ENCODE measurements around the gene MED23. TPM values are rescaled to one million over a fixed set of nuclear protein-coding genes. Genes with fewer than 3 reads are reported as not detected.

Gene MED23
- total RNA-seq, 4 donors from 2014 or later = 24.1 to 32.3 (median 32.1) TPM

DNA sequence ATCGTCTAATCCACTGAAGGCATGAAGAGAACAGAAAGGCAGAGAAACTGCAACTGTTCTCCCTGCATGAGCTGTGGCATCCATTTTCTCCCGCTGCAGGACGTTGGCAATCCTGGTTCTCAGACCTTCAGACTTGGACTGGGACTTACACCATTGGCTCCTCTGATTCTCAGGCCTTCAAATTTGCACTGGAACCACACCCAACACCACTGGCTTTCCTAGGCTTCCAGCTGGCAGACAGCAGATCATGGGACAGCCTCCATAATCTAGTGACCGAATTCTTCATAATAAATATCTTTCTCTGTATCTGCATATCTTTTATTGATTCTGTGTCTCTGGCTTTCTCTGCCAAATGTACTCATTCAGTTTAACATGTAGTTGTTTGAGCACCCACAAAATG, 69.1 kb downstream of the MED23 start:
- TF ChIP-seq, protein P1, sequence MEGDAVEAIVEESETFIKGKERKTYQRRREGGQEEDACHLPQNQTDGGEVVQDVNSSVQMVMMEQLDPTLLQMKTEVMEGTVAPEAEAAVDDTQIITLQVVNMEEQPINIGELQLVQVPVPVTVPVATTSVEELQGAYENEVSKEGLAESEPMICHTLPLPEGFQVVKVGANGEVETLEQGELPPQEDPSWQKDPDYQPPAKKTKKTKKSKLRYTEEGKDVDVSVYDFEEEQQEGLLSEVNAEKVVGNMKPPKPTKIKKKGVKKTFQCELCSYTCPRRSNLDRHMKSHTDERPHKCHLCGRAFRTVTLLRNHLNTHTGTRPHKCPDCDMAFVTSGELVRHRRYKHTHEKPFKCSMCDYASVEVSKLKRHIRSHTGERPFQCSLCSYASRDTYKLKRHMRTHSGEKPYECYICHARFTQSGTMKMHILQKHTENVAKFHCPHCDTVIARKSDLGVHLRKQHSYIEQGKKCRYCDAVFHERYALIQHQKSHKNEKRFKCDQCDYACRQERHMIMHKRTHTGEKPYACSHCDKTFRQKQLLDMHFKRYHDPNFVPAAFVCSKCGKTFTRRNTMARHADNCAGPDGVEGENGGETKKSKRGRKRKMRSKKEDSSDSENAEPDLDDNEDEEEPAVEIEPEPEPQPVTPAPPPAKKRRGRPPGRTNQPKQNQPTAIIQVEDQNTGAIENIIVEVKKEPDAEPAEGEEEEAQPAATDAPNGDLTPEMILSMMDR (IDR thresholded peaks at IDR 0.05; ENCODE audit: low read depth) = no peak

GRCh38 chr6:131555992-131556391, 72.0 kb downstream of the MED23 start:
- TF ChIP-seq, protein P1 (IDR thresholded peaks at IDR 0.05; ENCODE audit: low read depth) = no peak

- TF ChIP-seq, protein P1 (IDR thresholded peaks at IDR 0.05; ENCODE audit: low read depth) = no peak
Observed at GRCh38 chr6:131552572-131552971, 75.5 kb downstream of the MED23 start.

GRCh38 chr6:131551902-131552301, 76.1 kb downstream of the MED23 start:
- TF ChIP-seq, protein P1 (IDR thresholded peaks at IDR 0.05; ENCODE audit: low read depth) = no peak

DNA sequence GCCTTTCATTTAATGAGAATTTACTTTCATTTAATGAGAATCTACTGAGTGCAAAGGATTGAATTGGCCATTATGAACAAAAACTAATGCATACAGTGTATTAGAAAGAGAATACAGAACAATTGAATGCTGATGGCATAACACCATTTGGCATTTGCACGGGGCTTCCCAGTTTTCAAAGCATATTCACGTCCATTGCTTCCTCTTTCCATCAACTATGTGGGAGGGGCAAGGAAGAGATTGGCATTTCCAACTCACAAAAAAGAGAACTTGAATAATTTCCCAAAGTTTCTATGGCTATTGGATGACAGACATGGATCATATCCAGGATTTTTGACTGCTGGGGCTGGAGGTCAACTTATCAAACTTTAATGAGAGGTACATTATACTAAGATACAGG, 78.2 kb downstream of the MED23 start:
- TF ChIP-seq, protein P1 (IDR thresholded peaks at IDR 0.05; ENCODE audit: low read depth) = no peak

GRCh38 chr6:131548441-131548840, 79.6 kb downstream of the MED23 start:
- TF ChIP-seq, protein P1 (IDR thresholded peaks at IDR 0.05; ENCODE audit: low read depth) = no peak

DNA sequence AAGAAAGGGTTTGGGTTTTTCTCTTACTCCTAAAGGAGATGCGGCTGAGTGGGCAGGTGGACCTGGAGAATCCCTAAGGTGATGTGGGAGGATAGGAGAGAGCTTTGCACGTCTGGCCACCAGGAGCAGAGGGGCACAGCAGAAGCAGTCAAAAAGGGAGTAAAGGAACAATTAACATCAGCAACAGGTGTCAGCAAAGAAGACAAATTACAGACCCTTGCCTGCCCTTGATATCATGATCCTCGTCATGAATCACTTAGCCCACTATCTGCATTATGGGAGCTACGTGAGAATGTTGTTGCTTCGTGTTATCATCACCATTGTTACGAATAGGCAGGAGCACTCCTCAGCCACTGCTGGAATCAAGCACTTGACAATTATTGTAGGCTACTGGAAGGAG, 80.6 kb downstream of the MED23 start:
- TF ChIP-seq, protein P1 (IDR thresholded peaks at IDR 0.05; ENCODE audit: low read depth) = no peak

All from subcutaneous adipose tissue (tissue), 4 donors.